K562 (cell line): ENCODE measurements around the gene TMEM270. TPM values are rescaled to one million over a fixed set of nuclear protein-coding genes. Genes with fewer than 3 reads are reported as not detected.

Experiments
- ETS2 ChIP-seq: IDR thresholded peaks from 2 replicates; pipeline ENCODE4 v1.6.1; 2016; ENCODE audit warnings: borderline replicate concordance, missing genetic modification characterization, mild to moderate bottlenecking, moderate library complexity, missing compliant biosample characterization; ENCODE audit not compliant: poor library complexity, severe bottlenecking
- EWSR1 ChIP-seq: fragments of 450-650 bp; IDR thresholded peaks from 2 replicates; pipeline ENCODE4 v1.6.1; 2018; ENCODE audit warnings: borderline replicate concordance, mild to moderate bottlenecking, low read depth, moderate library complexity; ENCODE audit not compliant: partially characterized antibody
- NEUROD1 ChIP-seq: fragments of 150-350 bp; IDR thresholded peaks from 2 replicates; pipeline ENCODE4 v1.6.1; 2014; ENCODE audit warnings: borderline replicate concordance, low read length, low read depth; ENCODE audit not compliant: partially characterized antibody
- PRMT5 ChIP-seq: sonication (generic); formaldehyde crosslinking; IDR thresholded peaks from 2 replicates; pipeline ENCODE4 v1.5.0; 2020; ENCODE audit warnings: missing genetic modification reagents
- RFX7 ChIP-seq: fragments of 250-450 bp; sonication (Bioruptor Pico); IDR thresholded peaks from 2 replicates; pipeline ENCODE4 v1.5.1; 2021; ENCODE audit warnings: mild to moderate bottlenecking
- TEAD2 ChIP-seq: fragments of 450-650 bp; IDR thresholded peaks from 2 replicates; pipeline ENCODE4 v1.6.1; 2016; ENCODE audit warnings: missing genetic modification characterization, control low read depth, missing compliant biosample characterization
- ZEB2 ChIP-seq: fragments of 450-650 bp; IDR thresholded peaks from 2 replicates; pipeline ENCODE4 v1.6.1; 2016
- ZFP30 ChIP-seq: fragments of 250-450 bp; sonication (Bioruptor Pico); IDR thresholded peaks from 2 replicates; pipeline ENCODE4 v1.8.0; 2022; ENCODE audit warnings: moderate library complexity, mild to moderate bottlenecking, inconsistent platforms, borderline replicate concordance
- ZNF444 ChIP-seq: fragments of 250-450 bp; sonication (Bioruptor Pico); IDR thresholded peaks from 2 replicates; pipeline ENCODE4 v1.4.0; 2020; ENCODE audit warnings: mild to moderate bottlenecking, moderate library complexity
- polyA plus RNA-seq, 8 experiments: library from polyadenylated mRNA; depleted of rRNA in 4 of 8; stranded (reverse) in 5 of 8; unstranded in 3 of 8; fragments of >200 nt; fragmentation: Nextera tagmentation in 2 of 8; fragmentation: Illumina TruSeq in 1 of 8; extraction: Ambion mirVana in 2 of 8; extraction: Trizol in 1 of 8; gene quantifications; 2 replicates each; pipeline versions ENCODE4 v1.2.1 to v1.2.3, GENCODE V29; 2011 to 2014; ENCODE audit warnings: inconsistent platforms in 1 of 8, missing spikeins in 1 of 8
- total RNA-seq, 7 experiments: library from RNA; depleted of rRNA in 6 of 7; stranded (reverse); fragments of >200 nt in 6 of 7; fragmentation: Illumina TruSeq in 2 of 7; extraction: Trizol in 2 of 7; gene quantifications; 2 replicates each; pipeline versions ENCODE4 v1.2.1 to v1.2.3, GENCODE V29; 2011 to 2021; ENCODE audit warnings: low replicate concordance in 1 of 7
- TF ChIP-seq, protein P1 (sequence below), 2 experiments: fragments of 450-650 bp in 1 of 2; sonication (generic) in 1 of 2; formaldehyde crosslinking in 1 of 2; IDR thresholded peaks in 1 of 2; conservative IDR thresholded peaks in 1 of 2; 2 replicates each; pipeline versions ENCODE4 v1.6.1 to v1.8.1; 2016 to 2023; ENCODE audit warnings: mild to moderate bottlenecking in 2 of 2, moderate library complexity in 2 of 2, inconsistent platforms in 1 of 2, missing genetic modification reagents in 1 of 2
- TF ChIP-seq, protein P2 (sequence below): fragments of 450-650 bp; IDR thresholded peaks from 2 replicates; pipeline ENCODE4 v1.6.1; 2016; ENCODE audit warnings: low read depth
- TF ChIP-seq, protein P3 (sequence below): IDR thresholded peaks from 2 replicates; pipeline ENCODE4 v1.6.1; 2012; ENCODE audit warnings: low read depth, low read length, improper control_type of control experiment, borderline replicate concordance
- TF ChIP-seq, protein P4 (sequence below): sonication (generic); formaldehyde crosslinking; IDR thresholded peaks from 2 replicates; pipeline ENCODE4 v1.8.0; 2022; ENCODE audit warnings: mild to moderate bottlenecking, missing genetic modification reagents

The TMEM270 gene
- total and polyA plus RNA-seq, 9 of the 15 experiments (the other 6 are each of a cell fraction or from before 2014, with no cell fraction given): not detected

DNA sequence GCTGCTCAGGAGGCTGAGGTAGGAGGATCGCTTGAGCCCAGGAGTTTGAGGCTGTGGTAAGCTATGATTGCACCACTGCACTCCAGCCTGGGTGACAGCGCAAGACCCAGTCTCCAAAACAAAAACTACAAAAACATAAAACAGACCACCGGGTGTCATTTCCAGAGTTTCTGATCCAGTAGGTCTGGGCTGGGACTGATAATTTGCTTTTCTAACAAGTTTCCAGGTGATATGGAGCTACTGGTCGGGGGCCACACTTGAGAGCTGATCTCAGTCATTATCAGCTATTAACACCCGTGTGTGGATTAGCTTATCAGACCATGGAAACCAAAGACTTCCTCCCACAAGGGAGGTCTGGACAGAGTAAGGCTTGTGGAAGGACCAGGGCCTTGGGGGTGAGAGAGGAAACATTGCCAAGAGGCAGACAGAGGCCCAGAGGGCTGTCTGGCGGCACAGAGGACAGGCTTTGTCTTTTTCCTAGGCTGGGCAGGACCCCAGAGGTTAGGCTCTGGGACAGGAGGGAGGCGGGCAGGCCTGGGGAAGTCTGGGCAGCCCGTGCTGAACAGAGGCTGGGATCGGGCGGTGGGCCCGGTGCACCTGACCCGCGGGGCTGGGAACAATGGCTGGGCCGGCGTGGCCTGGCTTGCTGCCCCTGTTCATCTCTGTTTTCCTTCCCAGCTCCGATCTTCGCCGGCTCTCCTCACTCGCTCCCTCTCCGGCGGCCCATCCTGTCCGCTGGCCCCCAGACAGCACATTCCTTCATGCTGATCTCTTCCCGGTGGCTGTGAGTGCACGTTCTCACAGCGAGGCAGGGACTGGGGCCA lies 25.2 kb downstream of the TMEM270 start (continued):
- TF ChIP-seq EWSR1: no peak
- TF ChIP-seq, protein P1, sequence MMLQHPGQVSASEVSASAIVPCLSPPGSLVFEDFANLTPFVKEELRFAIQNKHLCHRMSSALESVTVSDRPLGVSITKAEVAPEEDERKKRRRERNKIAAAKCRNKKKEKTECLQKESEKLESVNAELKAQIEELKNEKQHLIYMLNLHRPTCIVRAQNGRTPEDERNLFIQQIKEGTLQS (IDR thresholded peaks at IDR 0.05): peak; percentile 89
- TF ChIP-seq, protein P1 (CRISPR knock-in tag; conservative IDR thresholded peaks at IDR 0.05): peak; percentile 94
- TF ChIP-seq, protein P2, sequence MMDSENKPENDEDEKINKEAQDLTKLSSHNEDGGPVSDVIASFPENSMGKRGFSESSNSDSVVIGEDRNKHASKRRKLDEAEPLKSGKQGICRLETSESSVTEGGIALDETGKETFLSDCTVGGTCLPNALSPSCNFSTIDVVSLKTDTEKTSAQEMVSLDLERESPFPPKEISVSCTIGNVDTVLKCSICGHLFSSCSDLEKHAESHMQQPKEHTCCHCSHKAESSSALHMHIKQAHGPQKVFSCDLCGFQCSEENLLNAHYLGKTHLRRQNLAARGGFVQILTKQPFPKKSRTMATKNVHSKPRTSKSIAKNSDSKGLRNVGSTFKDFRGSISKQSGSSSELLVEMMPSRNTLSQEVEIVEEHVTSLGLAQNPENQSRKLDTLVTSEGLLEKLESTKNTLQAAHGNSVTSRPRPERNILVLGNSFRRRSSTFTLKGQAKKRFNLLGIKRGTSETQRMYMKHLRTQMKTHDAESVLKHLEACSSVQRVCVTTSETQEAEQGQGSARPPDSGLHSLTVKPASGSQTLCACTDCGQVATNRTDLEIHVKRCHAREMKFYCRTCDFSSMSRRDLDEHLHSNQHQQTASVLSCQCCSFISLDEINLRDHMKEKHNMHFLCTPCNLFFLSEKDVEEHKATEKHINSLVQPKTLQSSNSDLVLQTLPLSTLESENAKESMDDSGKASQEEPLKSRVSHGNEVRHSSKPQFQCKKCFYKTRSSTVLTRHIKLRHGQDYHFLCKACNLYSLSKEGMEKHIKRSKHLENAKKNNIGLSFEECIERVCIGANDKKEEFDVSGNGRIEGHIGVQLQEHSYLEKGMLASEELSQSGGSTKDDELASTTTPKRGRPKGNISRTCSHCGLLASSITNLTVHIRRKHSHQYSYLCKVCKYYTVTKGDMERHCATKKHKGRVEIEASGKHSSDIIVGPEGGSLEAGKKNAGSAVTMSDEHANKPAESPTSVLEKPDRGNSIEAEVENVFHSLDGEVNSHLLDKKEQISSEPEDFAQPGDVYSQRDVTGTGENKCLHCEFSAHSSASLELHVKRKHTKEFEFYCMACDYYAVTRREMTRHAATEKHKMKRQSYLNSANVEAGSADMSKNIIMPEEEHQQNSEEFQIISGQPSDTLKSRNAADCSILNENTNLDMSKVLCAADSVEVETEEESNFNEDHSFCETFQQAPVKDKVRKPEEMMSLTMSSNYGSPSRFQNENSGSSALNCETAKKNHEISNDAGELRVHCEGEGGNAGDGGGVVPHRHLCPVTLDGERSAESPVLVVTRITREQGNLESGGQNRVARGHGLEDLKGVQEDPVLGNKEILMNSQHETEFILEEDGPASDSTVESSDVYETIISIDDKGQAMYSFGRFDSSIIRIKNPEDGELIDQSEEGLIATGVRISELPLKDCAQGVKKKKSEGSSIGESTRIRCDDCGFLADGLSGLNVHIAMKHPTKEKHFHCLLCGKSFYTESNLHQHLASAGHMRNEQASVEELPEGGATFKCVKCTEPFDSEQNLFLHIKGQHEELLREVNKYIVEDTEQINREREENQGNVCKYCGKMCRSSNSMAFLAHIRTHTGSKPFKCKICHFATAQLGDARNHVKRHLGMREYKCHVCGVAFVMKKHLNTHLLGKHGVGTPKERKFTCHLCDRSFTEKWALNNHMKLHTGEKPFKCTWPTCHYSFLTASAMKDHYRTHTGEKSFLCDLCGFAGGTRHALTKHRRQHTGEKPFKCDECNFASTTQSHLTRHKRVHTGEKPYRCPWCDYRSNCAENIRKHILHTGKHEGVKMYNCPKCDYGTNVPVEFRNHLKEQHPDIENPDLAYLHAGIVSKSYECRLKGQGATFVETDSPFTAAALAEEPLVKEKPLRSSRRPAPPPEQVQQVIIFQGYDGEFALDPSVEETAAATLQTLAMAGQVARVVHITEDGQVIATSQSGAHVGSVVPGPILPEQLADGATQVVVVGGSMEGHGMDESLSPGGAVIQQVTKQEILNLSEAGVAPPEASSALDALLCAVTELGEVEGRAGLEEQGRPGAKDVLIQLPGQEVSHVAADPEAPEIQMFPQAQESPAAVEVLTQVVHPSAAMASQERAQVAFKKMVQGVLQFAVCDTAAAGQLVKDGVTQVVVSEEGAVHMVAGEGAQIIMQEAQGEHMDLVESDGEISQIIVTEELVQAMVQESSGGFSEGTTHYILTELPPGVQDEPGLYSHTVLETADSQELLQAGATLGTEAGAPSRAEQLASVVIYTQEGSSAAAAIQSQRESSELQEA: no peak
- peak; percentile 64 for TF ChIP-seq TEAD2
- TF ChIP-seq, protein P3, sequence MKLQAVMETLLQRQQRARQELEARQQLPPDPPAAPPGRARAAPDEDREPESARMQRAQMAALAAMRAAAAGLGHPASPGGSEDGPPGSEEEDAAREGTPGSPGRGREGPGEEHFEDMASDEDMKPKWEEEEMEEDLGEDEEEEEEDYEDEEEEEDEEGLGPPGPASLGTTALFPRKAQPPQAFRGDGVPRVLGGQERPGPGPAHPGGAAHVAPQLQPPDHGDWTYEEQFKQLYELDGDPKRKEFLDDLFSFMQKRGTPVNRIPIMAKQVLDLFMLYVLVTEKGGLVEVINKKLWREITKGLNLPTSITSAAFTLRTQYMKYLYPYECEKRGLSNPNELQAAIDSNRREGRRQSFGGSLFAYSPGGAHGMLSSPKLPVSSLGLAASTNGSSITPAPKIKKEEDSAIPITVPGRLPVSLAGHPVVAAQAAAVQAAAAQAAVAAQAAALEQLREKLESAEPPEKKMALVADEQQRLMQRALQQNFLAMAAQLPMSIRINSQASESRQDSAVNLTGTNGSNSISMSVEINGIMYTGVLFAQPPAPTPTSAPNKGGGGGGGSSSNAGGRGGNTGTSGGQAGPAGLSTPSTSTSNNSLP: peak; percentile 82; the same call in 1 of the 2 replicates
- peak; percentile 96 for TF ChIP-seq ZEB2
- TF ChIP-seq, protein P4, sequence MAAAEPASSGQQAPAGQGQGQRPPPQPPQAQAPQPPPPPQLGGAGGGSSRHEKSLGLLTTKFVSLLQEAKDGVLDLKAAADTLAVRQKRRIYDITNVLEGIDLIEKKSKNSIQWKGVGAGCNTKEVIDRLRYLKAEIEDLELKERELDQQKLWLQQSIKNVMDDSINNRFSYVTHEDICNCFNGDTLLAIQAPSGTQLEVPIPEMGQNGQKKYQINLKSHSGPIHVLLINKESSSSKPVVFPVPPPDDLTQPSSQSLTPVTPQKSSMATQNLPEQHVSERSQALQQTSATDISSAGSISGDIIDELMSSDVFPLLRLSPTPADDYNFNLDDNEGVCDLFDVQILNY (CRISPR knock-in tag): 0 out of 2 replicates have a peak, but pooled peaks have one; percentile 32
- TF ChIP-seq RFX7 (CRISPR knock-in tag): no peak
- no peak for TF ChIP-seq ZFP30 (CRISPR knock-in tag)
- TF ChIP-seq ETS2 (tag): no peak
- peak; percentile 85 for TF ChIP-seq ZNF444
- peak; percentile 94 for TF ChIP-seq NEUROD1
- no peak for TF ChIP-seq PRMT5 (CRISPR knock-in tag)
